Gastrocnemius medialis (tissue), 4 donors: ENCODE results near the gene CCDC192.

Source experiments
- CTCF ChIP-seq, 5 experiments: fragments of 450-650 bp in 3 of 5; fragments of 200-600 bp in 2 of 5; sonication (generic) in 2 of 5; IDR thresholded peaks in 4 of 5; conservative IDR thresholded peaks in 1 of 5; 1 replicate in 4 of 5; 2 replicates in 1 of 5; pipeline ENCODE4 v1.5.1; 2016 to 2019; ENCODE audit warnings: antibody characterized with exemption in 5 of 5, mild to moderate bottlenecking in 3 of 5, moderate library complexity in 3 of 5
- POLR2A ChIP-seq, 2 donors: fragments of 450-650 bp; IDR thresholded peaks; one replicate each; pipeline ENCODE4 v1.6.1; 2017; ENCODE audit warnings: antibody characterized with exemption in 2 of 2, mild to moderate bottlenecking in 2 of 2, moderate library complexity in 2 of 2

GRCh38 chr5:127935398-127935797 is 232.2 kb downstream of the CCDC192 start:
- TF ChIP-seq POLR2A (IDR thresholded peaks at IDR 0.05) (no peak), CTCF (IDR thresholded peaks at IDR 0.05 in 4 of 5, conservative IDR thresholded peaks at IDR 0.05 in 1 of 5) (no peak)
